Osteoblast (primary cell): ENCODE data around the gene VSIG8. TPM values are rescaled to one million over a fixed set of nuclear protein-coding genes. Genes with fewer than 3 reads are reported as not detected.

Source experiments
- DNase-seq: peaks from one replicate; pipeline ENCODE4 v3.0.0; 2011; ENCODE audit warnings: low spot score, mixed read lengths; ENCODE audit not compliant: insufficient read length; ENCODE audit errors: missing footprints
- H2AFZ ChIP-seq: 2 replicates; pipeline ENCODE4 v1.6.0; 2011; ENCODE audit warnings: mild to moderate bottlenecking, low read length
- H3K27ac ChIP-seq: 2 replicates; pipeline ENCODE4 v1.5.1; 2011; ENCODE audit warnings: mild to moderate bottlenecking, low read depth, low read length, moderate library complexity
- H3K27me3 ChIP-seq: 2 replicates; pipeline ENCODE4 v1.6.0; 2012; ENCODE audit warnings: mild to moderate bottlenecking, control low read depth, inconsistent platforms, low read length, moderate library complexity; ENCODE audit not compliant: insufficient read depth
- H3K36me3 ChIP-seq: 2 replicates; pipeline ENCODE4 v1.5.1; 2011; ENCODE audit warnings: mild to moderate bottlenecking, low read length, control low read depth, moderate library complexity; ENCODE audit not compliant: insufficient read depth
- H3K4me1 ChIP-seq: 2 replicates; pipeline ENCODE4 v1.5.1; 2011; ENCODE audit warnings: mild to moderate bottlenecking, low read length, control low read depth, moderate library complexity; ENCODE audit not compliant: insufficient read depth
- H3K4me2 ChIP-seq: 2 replicates; pipeline ENCODE4 v1.6.0; 2011; ENCODE audit warnings: mild to moderate bottlenecking, low read length; ENCODE audit not compliant: insufficient read depth
- H3K4me3 ChIP-seq: fragments of 200-600 bp; sonication (generic); 3 replicates; pipeline ENCODE4 v1.5.1; 2012; ENCODE audit warnings: mild to moderate bottlenecking, low read length, inconsistent platforms; ENCODE audit not compliant: insufficient read depth
- H3K79me2 ChIP-seq: 2 replicates; pipeline ENCODE4 v1.6.0; 2012; ENCODE audit warnings: mild to moderate bottlenecking, low read length, control low read depth, inconsistent platforms; ENCODE audit not compliant: insufficient read depth
- H3K9me3 ChIP-seq: 2 replicates; pipeline ENCODE4 v1.5.1; 2011; ENCODE audit warnings: low read depth, low read length, control low read depth
- H4K20me1 ChIP-seq: 2 replicates; pipeline ENCODE4 v1.6.0; 2012; ENCODE audit warnings: mild to moderate bottlenecking, low read length, control low read depth; ENCODE audit not compliant: insufficient read depth
- CTCF ChIP-seq: IDR thresholded peaks from 2 replicates; pipeline ENCODE4 v1.5.1; 2011; ENCODE audit warnings: mild to moderate bottlenecking, low read depth, low read length, moderate library complexity; ENCODE audit errors: extremely low read depth
- total RNA-seq: library from RNA; depleted of rRNA; stranded (reverse); fragments of >200 nt; gene quantifications from 2 replicates; pipeline ENCODE4 v1.2.3, GENCODE V29; 2012

The VSIG8 gene
- total RNA-seq, 1 donor = not detected

- no peak overlapping the region for H3K4me3 ChIP-seq
- no peaks in the 10 kb centered on the region for H3K36me3 ChIP-seq
- TF ChIP-seq CTCF = peak; percentile 100
- H3K4me2 ChIP-seq = no peak overlapping the region
- no peaks in the 10 kb centered on the region for H3K79me2 ChIP-seq
- DNase-seq = peak; percentile 90
- no peak overlapping the region for H2AFZ ChIP-seq
- H3K4me1 ChIP-seq = peaks cover 24% of the 10 kb centered on the region
- no peaks in the 10 kb centered on the region for H3K27me3 ChIP-seq
- no peaks in the 10 kb centered on the region for H3K9me3 ChIP-seq
- no peak overlapping the region for H3K27ac ChIP-seq
- no peaks in the 10 kb centered on the region for H4K20me1 ChIP-seq
These were observed 29.1 kb upstream of the VSIG8 start for GRCh38 chr1:159891275-159892157.

GRCh38 chr1:159890390-159890789 lies 27.9 kb upstream of the VSIG8 start:
- H3K9me3 ChIP-seq = no peaks in the 10 kb centered on the region
- no peaks in the 10 kb centered on the region for H3K79me2 ChIP-seq
- peak overlapping the region; percentile 47 for H3K4me2 ChIP-seq
- no peak for TF ChIP-seq CTCF
- H3K27me3 ChIP-seq = no peaks in the 10 kb centered on the region
- DNase-seq = no peak
- peak overlapping the region; percentile 67 for H3K27ac ChIP-seq
- peaks cover 17% of the 10 kb centered on the region for H3K4me1 ChIP-seq
- no peaks in the 10 kb centered on the region for H3K36me3 ChIP-seq
- peak overlapping the region; percentile 84 for H2AFZ ChIP-seq
- no peaks in the 10 kb centered on the region for H4K20me1 ChIP-seq
- H3K4me3 ChIP-seq = no peak overlapping the region

- H3K4me1 ChIP-seq = peaks cover 17% of the 10 kb centered on the region
- H3K4me2 ChIP-seq = peak overlapping the region; percentile 47
- peak overlapping the region; percentile 84 for H2AFZ ChIP-seq
- H4K20me1 ChIP-seq = no peaks in the 10 kb centered on the region
- peak overlapping the region; percentile 67 for H3K27ac ChIP-seq
- H3K9me3 ChIP-seq = no peaks in the 10 kb centered on the region
- no peaks in the 10 kb centered on the region for H3K36me3 ChIP-seq
- H3K4me3 ChIP-seq = no peak overlapping the region
- H3K79me2 ChIP-seq = no peaks in the 10 kb centered on the region
- DNase-seq = peak; percentile 82
- no peak for TF ChIP-seq CTCF
- no peaks in the 10 kb centered on the region for H3K27me3 ChIP-seq
These were observed 27.4 kb upstream of the VSIG8 start for GRCh38 chr1:159889821-159890252.

- Histone ChIP-seq H3K4me3 (no peak overlapping the region), H3K4me2 (no peak overlapping the region), H3K9me3 (no peaks in the 10 kb centered on the region), H2AFZ (no peak overlapping the region), H3K27ac (no peak overlapping the region), H3K79me2 (no peaks in the 10 kb centered on the region), H3K27me3 (no peaks in the 10 kb centered on the region), H4K20me1 (no peaks in the 10 kb centered on the region), H3K36me3 (no peaks in the 10 kb centered on the region), H3K4me1 (peaks cover 17% of the 10 kb centered on the region)
- no peak for DNase-seq
- no peak for TF ChIP-seq CTCF
These were observed 26.7 kb upstream of the VSIG8 start for GRCh38 chr1:159889202-159889601.
